RCC 7860 (cell line): ENCODE measurements around the gene STIL.
A peak's percentile ranks its signal among the peaks of the same experiment; 100 is the strongest.
"Not testable (repeated sequence)": the region's sequence is repeated elsewhere in the genome, so short reads cannot be mapped to it uniquely, and the experiment has no call there.

Source experiments
- DNase-seq: peaks from one replicate; pipeline ENCODE4 v3.0.0-alpha.2; 2015; ENCODE audit warnings: low spot score
- FAIRE-seq: peaks from 2 replicates; lab custom pipeline; 2012; peaks lifted over from hg19 to GRCh38; lab: Jason Lieb, UNC

Gene STIL

GRCh38 chr1:47323599-47324031 lies 9.7 kb upstream of the STIL start:
- no peak for DNase-seq
- no peak for FAIRE-seq

- not testable (repeated sequence) for FAIRE-seq, DNase-seq
Measured at GRCh38 chr1:47319968-47320367, 6.0 kb upstream of the STIL start.

GRCh38 chr1:47317841-47318240 lies 3.9 kb upstream of the STIL start:
- FAIRE-seq (no peak), DNase-seq (peak; percentile 18)

DNA sequence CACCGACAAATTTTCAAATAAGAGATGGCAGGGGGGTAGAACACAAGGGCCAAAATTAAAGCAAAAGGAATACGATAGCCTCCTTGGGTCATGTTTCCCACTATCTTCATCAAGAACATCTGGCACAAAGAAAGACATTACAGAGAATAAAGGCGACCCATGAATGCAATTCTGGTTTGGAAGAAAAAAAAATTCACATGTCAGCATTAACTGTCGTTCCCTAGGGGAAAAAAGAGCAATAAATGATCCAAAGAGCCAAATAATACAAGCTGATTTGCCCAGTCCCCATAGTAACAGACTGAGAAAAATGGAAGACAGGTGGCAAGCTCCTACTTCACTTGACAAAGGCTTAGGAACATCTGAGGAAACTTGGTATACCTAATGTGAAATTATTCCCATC lies 4.5 kb downstream of the STIL start:
- DNase-seq (no peak), FAIRE-seq (no peak)

- FAIRE-seq (no peak), DNase-seq (no peak)
Measured at GRCh38 chr1:47302472-47302871, 11.5 kb downstream of the STIL start.

GRCh38 chr1:47298025-47298699 lies 15.8 kb downstream of the STIL start:
- no peak for DNase-seq
- no peak for FAIRE-seq

GRCh38 chr1:47295579-47295978 lies 18.4 kb downstream of the STIL start:
- DNase-seq (no peak), FAIRE-seq (no peak)

DNA sequence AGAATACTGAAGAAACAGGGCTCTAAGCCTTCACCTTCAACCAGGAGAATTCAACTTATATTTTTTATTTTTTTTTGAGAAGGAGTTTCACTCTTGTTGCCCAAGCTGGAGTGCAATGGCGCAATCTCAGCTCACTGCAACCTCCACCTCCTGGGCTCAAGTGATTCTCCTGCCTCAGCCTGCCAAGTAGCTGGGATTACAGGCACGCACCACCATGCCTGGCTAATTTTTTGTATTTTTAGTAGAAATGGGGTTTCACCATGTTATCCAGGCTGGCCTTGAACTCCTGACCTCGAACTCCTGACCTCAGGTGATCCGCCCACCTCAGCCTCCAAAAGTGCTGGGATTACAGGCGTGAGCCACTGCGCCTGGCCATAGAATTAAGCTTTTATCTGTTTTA lies 19.1 kb downstream of the STIL start:
- not testable (repeated sequence) for DNase-seq, FAIRE-seq

DNA sequence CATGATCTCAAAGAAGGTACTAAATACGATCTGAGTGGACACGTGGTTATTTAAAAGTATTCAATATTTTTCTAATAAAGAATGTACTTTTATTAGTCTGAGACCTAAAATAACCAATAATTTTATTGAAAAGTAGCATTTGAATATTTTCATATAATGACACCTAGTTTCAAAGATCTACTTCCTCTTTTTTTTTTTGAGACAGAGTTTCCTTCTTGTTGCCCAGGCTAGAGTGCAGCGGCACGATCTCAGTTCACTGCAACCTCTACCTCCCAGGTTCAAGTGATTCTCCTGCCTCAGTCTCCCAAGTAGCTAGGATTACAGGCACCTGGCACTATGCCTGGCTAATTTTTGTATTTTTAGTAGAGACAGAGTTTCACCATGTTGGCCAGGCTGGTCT lies 25.8 kb downstream of the STIL start:
- DNase-seq, FAIRE-seq: not testable (repeated sequence)

GRCh38 chr1:47280142-47280541 lies 33.8 kb downstream of the STIL start:
- FAIRE-seq, result no peak
- no peak for DNase-seq

GRCh38 chr1:47276850-47277249 lies 37.1 kb downstream of the STIL start:
- no peak for FAIRE-seq
- no peak for DNase-seq

- not testable (repeated sequence) for FAIRE-seq
Measured at GRCh38 chr1:47275811-47276210, 38.1 kb downstream of the STIL start.

GRCh38 chr1:47265529-47265928 lies 48.4 kb downstream of the STIL start:
- not testable (repeated sequence) for FAIRE-seq, DNase-seq

More at GRCh38 chr1:47275811-47276210, 38.1 kb downstream of the STIL start:
- not testable (repeated sequence) for DNase-seq

GRCh38 chr1:47262787-47263413 lies 51.0 kb downstream of the STIL start:
- DNase-seq, result peak; percentile 34
- FAIRE-seq, result peak; percentile 75

DNA sequence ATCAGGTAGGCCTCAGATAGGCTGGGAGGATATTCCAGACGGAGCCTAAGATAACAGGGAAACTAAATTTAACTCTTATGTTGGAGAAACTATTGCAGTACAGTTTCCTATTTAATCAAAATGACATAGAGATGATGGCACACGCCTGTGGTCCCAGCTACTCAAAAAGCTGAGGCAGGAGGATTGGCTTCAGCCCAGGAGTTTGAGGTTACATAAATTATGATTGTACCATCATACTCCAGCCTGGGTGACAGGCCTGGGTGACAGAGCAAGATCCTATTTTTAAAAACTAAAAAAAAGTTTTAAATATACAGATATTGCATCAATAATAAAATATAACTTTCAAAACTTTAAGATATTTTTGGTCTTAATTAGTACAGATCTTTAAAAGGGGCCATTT lies 56.7 kb downstream of the STIL start:
- FAIRE-seq (no peak), DNase-seq (no peak)

DNA sequence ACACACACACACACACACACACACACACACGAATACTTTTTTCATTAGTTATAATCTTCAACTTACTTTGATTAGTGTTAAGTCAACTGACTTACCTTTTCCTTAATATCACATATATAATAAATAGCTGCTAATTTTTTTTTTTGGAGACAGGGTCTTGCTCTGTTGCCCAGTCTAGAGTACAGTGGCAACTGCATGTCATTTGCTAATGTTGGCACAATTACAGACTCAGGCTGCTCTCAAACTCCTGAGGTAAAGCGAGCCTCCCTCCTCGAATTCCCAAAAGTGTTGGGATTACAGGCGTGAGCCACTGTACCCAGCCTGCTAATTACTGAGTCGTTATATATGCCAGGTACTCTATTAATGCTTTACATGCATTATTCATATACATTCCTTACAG lies 61.2 kb downstream of the STIL start:
- no peak for DNase-seq
- FAIRE-seq, result no peak

- FAIRE-seq (no peak), DNase-seq (no peak)
Measured at GRCh38 chr1:47252369-47252768, 61.6 kb downstream of the STIL start.

DNA sequence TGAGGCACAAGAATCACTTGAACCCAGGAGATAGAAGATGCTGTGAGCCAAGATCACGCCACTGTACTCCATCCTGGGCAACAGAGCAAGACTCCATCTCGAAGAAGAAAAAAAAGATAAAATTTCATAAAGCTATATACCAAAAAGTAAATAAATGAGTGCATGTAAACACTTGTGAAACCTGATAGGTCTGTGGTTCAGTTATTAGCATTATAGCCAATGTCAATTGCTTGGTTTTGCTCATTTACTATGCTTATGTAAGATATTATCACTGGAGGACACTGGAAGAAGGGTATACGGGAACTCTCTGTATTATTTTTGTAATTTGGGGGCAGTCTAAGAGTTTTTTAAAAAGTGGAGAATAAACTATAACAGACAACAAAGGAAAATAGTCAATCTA lies 64.2 kb downstream of the STIL start:
- DNase-seq, result no peak
- FAIRE-seq, result no peak

DNA sequence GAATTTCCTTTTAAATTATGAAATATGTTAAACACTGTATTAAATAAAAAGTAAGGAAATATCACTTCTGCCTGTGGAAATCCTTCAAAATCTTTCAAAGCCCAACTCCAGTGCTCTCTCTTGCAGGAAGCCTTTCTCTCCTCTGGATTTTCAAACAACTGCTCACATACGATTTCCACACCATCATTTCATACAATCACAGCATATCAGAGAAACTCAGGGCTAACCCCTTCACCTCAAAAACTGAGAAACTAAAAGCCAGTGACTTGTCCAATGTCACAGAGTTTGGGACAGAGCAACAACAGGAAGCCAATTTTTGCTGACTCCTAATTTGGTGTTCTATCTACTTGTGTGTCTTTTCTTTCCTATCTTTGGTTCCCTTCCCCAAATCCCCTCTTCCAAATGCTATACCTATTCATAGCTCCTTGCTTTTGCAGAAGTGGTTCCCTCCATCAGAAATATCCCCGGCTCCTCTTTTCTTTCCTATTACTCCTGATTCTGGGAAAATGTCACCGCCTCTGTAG lies 69.5 kb downstream of the STIL start:
- DNase-seq (no peak), FAIRE-seq (no peak)

DNA sequence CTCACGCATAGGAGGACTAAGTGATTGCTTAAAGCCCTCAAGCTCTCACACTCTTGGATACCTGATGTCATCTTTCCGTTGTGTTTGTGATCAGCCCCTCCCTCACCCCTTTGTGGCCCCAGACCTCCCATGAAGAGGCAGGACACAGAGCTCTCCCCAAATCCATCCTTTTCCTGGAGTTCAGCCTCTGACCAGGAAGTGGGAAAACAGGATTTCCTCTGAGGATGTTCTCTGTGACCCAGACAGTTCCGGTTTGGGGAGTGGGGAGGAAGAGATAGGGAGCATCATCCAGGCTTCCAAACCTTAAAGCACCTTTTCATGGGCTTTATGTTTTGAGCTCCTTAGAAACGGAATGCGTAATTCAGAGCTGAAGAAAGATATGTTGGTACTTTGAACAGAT lies 70.0 kb downstream of the STIL start:
- DNase-seq (no peak), FAIRE-seq (no peak)

DNA sequence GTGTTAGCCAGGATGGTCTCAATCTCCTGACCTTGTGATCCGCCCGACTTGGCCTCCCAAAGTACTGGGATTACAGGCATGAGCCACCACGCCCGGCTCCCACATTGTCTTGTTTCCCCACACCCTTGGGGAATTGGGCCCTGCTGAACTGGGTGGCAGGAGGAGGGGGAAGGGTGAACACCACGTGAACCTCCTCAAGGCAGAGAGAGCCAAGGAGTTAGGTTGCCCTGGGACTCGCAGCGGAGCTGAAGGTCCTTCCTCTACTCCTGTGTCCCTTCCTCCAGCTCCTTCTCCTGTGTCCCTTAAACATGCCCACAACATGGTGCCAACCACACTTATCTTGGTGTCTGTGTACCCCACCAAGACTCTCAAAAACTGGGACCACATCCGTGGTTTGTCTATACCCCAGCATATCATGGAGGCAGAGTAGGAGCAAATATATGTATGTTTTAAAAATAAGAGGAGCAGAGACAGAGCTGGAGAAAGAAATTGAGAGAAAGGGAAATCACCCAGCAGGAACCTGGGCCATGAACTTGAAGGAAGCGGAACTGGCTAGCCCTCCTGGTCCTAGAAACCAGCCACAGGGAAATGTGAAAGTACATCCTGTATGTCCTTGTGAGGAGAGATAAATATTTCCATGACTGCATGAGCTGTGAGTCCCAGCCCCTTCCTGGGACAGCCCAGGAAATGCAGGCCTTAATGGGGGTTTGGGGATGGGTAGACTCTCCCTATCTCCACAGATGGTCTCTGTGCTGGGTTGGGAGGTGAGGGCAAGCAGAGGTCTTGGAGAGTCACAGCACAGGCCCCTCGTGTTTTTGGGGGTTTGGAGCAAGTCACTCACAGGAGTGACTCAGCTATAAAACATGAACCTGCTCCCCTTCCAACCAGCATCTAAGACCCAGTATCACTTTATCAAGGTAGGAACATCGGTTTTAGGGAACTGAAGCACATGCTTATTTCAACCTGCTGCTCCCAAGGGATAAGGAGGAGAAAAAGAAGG lies 72.5 kb downstream of the STIL start:
- no peak for DNase-seq
- no peak for FAIRE-seq
